Astrocyte of the cerebellum (primary cell): ENCODE measurements around the gene SLC66A2.

ENCODE experiments used
- DNase-seq: peaks from one replicate; pipeline ENCODE4 v3.0.0-alpha.2; 2011; ENCODE audit warnings: low read depth
- H3K4me3 ChIP-seq: 2 replicates; pipeline ENCODE4 v1.5.1; 2011; ENCODE audit warnings: mild to moderate bottlenecking, low read depth, low read length, moderate library complexity
- in situ Hi-C: cut with HindIII; loops from 2 replicates; pipeline ENCODE4 v1.10.0; 2017; ENCODE audit warnings: low sequenced_read_pairs
- TF ChIP-seq, protein P1 (sequence below): IDR thresholded peaks from 2 replicates; pipeline ENCODE4 v1.5.1; 2012; ENCODE audit warnings: low read length, low read depth, moderate library complexity, mild to moderate bottlenecking; ENCODE audit errors: missing control alignments

SLC66A2 gene

DNA sequence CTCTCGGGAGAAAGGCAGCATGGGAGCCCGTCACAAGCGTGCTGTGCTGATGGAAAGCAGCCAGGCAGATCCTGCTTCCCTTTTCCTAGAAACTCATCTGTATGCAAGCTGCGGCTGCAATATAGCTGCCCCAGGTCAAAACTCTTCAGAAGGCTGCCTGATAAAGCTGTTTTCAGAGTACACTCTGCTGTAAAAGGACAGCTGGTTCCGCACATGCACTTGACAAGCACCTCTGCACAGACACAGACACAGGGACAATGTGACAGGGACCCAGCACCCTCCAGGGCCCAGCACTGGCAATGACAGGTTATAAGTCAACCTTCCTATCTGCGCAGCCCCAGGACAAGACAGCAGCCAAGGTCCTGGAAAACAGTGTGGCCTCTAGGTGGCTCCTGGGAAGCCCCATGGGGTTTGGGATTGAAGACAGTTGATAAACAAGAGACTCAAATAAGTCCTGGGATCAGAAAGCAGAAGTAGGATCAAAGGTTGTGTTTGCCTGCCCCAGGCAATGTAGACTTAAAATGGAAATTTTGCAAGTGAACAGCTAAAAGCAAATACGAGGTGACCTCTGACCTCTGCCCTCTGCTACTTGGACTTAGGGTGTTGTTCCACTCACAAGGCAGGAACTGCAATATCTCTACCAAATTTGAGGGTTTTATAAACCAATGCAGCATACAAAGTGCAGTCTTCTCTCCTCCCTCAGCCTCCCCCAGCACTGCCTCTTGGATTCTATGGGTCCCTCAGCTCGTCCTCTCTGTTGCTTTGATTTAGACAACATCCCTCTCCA, 16.9 kb downstream of the SLC66A2 start:
- no peak overlapping the region for H3K4me3 ChIP-seq
- DNase-seq = no peak
- in situ Hi-C loops = no loop called here

DNA sequence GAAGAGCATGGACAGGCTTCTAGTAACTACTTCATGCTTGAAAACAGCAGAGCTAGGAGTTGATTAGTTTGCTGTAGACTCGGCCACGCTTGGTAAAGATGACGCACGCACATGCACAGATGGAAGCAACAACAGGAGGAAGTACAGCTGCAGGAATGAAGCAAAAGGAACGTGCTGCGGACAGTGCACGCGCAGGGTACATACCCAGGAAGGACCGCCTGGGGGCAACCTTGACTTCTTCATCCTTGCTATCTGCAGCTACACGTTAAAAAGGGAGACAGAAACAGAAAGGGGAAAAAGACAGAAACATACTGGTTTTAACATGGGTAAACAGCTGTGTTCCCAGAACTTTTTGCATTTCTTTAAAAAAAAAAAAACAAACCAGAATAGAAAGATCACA, 17.7 kb downstream of the SLC66A2 start:
- TF ChIP-seq, protein P1, sequence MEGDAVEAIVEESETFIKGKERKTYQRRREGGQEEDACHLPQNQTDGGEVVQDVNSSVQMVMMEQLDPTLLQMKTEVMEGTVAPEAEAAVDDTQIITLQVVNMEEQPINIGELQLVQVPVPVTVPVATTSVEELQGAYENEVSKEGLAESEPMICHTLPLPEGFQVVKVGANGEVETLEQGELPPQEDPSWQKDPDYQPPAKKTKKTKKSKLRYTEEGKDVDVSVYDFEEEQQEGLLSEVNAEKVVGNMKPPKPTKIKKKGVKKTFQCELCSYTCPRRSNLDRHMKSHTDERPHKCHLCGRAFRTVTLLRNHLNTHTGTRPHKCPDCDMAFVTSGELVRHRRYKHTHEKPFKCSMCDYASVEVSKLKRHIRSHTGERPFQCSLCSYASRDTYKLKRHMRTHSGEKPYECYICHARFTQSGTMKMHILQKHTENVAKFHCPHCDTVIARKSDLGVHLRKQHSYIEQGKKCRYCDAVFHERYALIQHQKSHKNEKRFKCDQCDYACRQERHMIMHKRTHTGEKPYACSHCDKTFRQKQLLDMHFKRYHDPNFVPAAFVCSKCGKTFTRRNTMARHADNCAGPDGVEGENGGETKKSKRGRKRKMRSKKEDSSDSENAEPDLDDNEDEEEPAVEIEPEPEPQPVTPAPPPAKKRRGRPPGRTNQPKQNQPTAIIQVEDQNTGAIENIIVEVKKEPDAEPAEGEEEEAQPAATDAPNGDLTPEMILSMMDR = no peak
- no peak overlapping the region for H3K4me3 ChIP-seq
- in situ Hi-C loops = no loop called here
- no peak for DNase-seq

More for the DNA sequence above, 16.9 kb downstream of the SLC66A2 start:
- TF ChIP-seq, protein P1 = no peak

DNA sequence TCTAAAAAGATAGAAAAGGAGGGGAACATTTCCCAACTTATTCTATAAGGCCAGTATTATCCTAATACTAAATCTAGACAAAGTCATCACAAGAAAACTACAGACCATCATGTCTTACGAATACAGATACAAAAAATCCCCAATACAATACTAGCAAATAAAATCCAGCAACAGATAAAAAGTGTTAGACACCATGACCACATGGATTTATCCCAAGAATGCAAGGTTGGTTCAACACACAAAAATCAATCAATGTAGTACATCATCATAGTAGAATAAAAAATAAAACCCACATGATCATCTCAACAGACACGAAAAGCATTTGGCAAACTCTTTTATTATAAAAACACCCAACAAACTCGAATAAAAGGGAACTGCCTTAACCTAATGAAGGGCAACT, 18.5 kb downstream of the SLC66A2 start:
- no peak for DNase-seq
- no peak overlapping the region for H3K4me3 ChIP-seq
- TF ChIP-seq, protein P1 = no peak
- in situ Hi-C loops = no loop called here

DNA sequence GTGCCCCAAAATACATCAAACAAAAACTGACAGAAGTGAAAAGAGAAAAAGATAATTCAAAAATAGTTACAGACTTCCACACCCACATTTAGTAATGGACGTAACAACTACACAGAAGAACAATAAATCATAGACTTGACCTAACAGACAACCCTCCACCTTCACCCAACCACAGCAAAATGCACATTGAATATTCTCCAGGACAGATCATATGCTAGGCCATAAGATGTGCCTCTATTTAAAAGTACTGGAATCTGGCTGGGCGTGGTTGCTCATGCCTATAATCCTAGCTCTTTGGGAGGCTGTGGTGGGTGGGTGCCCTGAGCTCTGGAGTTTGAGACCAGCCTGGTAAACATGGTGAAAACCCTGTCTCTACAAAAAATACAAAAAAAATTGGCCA, 20.0 kb downstream of the SLC66A2 start:
- no peak overlapping the region for H3K4me3 ChIP-seq
- TF ChIP-seq, protein P1 = no peak
- DNase-seq = no peak
- in situ Hi-C loops = no loop called here

DNA sequence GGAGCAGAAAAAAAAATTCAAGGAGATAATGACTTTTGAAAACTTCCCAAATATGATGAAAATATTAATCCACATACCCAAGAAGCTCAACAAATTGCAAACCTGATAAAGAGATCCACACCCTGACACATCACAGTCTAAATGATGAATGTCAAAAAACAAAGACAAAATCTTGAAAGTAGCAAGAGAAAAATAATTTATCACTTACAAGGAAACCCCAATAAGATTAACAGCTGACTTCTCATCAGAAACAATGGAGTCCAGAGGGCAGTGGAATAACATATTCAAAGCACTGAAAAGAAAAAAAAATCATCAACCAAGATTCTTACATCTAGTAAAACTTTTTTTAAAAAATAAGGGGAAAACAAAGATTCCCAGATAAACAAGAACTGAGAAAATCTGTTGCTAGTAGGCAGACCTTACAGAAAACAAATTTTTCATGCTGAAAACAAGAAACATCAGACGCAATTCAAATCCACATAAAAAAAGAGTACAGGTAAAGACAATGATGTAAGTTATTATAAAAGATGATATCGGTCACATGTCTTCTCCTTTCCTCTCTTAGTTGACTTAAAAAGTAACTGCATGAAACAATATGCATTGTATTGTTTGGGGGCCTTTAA, 21.3 kb downstream of the SLC66A2 start:
- no peak for DNase-seq
- TF ChIP-seq, protein P1 = no peak
- no peak overlapping the region for H3K4me3 ChIP-seq
- in situ Hi-C loops = no loop called here

DNA sequence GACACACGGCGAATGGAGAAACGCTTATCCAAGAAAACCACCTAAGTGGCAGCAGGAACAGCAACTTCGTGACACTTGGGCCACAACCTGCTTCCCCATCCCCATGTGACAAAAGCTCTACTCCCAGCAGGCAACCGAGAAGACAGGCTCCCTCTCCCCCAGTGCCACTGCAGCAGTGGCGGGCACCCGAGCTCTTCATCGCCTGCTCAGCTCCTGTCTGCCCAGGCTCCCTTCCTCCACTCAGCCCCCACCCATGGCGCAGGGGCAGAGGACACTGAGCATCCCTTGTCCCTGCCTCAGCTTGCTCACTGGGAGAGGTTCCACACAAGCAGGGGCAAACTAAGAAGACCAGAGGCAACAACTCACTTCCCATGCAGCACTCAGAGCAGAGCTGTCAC, 22.9 kb downstream of the SLC66A2 start:
- DNase-seq = no peak
- H3K4me3 ChIP-seq = no peak overlapping the region
- TF ChIP-seq, protein P1 = no peak
- in situ Hi-C loops = loop anchor here (5.0 kb wide), 1 partner anchor 66 kb away; no protein-coding TSS in a partner anchor
